Muscle layer of colon (tissue), 2 donors: ENCODE results near the gene LRRK1.

Experiments used
- H3K27ac ChIP-seq: one replicate; pipeline ENCODE4 v1.7.0; 2013; ENCODE audit warnings: low read depth, mild to moderate bottlenecking, low read length, moderate library complexity
- H3K27me3 ChIP-seq, 2 donors: one replicate each; pipeline ENCODE4 v1.7.0; 2013; ENCODE audit warnings: low read length in 2 of 2, mild to moderate bottlenecking in 2 of 2; ENCODE audit not compliant: insufficient read depth in 2 of 2, control insufficient read depth in 1 of 2
- H3K36me3 ChIP-seq: one replicate; pipeline ENCODE4 v1.7.0; 2013; ENCODE audit warnings: mild to moderate bottlenecking, low read length; ENCODE audit not compliant: insufficient read depth
- H3K4me1 ChIP-seq: one replicate; pipeline ENCODE4 v1.7.0; 2013; ENCODE audit warnings: mild to moderate bottlenecking, low read length; ENCODE audit not compliant: insufficient read depth
- H3K4me3 ChIP-seq, 2 donors: one replicate each; pipeline ENCODE4 v1.7.0; 2013; ENCODE audit warnings: low read length in 2 of 2, low read depth in 1 of 2, mild to moderate bottlenecking in 1 of 2, moderate library complexity in 1 of 2
- H3K9ac ChIP-seq: one replicate; pipeline ENCODE4 v1.7.0; 2013; ENCODE audit warnings: low read length
- H3K9me3 ChIP-seq: one replicate; pipeline ENCODE4 v1.7.0; 2013; ENCODE audit warnings: mild to moderate bottlenecking, low read length
- donor health status: abdominal sarcoma.
- donor health status: Adenocarcinoma of cecum.

LRRK1 gene

DNA sequence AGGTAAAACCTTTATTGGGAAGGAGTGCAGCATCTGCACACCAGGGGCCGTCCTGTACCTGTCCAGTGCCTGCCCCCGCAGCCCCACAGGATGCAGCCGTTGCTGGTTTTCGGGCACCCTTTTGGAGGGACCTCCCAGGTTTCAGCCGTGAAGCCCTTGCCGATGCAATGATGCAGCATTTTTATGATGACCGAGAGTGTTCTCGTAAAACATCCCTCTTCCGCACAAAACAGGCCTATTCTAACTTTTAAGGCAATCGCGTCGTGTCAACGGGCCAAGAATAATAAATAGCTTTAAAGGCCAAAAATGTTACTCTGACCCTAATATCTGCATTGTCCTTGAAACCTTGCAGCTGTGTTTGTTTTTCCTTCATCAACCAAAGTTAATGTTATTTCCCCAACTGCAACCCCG, 126.1 kb downstream of the LRRK1 start:
- Histone ChIP-seq H3K4me1 (peaks cover 4% of the 10 kb centered on the region), H3K9ac (no peak overlapping the region), H3K4me3 (no peak overlapping the region), H3K36me3 (peaks cover 9% of the 10 kb centered on the region), H3K9me3 (no peaks in the 10 kb centered on the region), H3K27me3 (no peaks in the 10 kb centered on the region), H3K27ac (no peak overlapping the region)

- Histone ChIP-seq H3K27ac (no peak overlapping the region), H3K9me3 (no peaks in the 10 kb centered on the region), H3K9ac (no peak overlapping the region), H3K36me3 (peaks cover 9% of the 10 kb centered on the region), H3K4me3 (no peak overlapping the region), H3K27me3 (no peaks in the 10 kb centered on the region), H3K4me1 (peaks cover 4% of the 10 kb centered on the region)
Measured at GRCh38 chr15:101045835-101046691, 126.9 kb downstream of the LRRK1 start.

DNA sequence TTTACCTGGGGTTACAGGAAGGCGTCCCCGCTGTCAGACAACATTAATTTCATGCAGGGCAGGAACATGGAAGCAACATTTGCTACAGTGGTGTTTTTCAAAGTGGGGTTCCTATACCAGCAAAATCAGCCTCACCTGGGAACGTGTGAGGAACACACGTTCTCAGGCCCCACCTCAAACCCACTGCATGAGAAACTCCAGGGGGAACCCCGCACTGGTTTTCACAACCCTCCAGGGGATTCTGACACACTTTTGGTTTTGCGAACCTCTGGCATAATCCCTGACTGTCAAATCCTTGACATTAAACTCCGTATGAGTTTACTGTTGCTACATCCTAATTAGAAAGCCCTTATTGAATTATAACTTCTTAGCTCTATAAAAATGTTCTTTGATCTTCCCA, 127.7 kb downstream of the LRRK1 start:
- no peak overlapping the region for H3K4me3 ChIP-seq
- H3K9ac ChIP-seq, result no peak overlapping the region
- H3K27ac ChIP-seq, result no peak overlapping the region
- no peaks in the 10 kb centered on the region for H3K9me3 ChIP-seq
- H3K36me3 ChIP-seq, result peaks cover 9% of the 10 kb centered on the region
- peaks cover 4% of the 10 kb centered on the region for H3K4me1 ChIP-seq
- H3K27me3 ChIP-seq, result no peaks in the 10 kb centered on the region

DNA sequence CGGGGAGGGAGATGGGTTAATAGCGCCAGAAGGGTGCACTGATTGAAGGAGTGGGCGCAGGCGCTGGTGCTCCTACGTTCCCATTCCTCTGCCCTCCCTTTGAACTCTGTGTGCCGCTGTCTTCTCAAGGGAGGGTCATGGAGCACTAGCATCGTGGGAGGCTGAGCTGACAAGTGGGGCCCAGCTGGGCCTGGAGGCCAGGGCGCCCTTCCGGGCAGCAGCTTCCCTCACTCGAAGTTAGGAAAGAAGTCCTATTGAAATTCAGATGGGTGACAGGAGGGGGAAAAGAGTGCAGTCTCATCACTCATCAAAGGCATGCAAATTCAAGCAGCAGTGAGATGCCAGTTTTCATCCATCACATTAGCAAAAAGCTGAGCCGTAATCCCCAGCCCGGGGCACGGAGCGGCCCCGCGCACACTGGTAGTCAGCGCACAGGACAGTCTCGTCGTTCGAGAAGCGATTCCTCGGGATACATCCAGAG, 128.2 kb downstream of the LRRK1 start:
- Histone ChIP-seq H3K27me3 (no peaks in the 10 kb centered on the region), H3K4me3 (no peak overlapping the region), H3K9ac (no peak overlapping the region), H3K27ac (no peak overlapping the region), H3K36me3 (peaks cover 11% of the 10 kb centered on the region), H3K4me1 (peaks cover 4% of the 10 kb centered on the region), H3K9me3 (no peaks in the 10 kb centered on the region)

DNA sequence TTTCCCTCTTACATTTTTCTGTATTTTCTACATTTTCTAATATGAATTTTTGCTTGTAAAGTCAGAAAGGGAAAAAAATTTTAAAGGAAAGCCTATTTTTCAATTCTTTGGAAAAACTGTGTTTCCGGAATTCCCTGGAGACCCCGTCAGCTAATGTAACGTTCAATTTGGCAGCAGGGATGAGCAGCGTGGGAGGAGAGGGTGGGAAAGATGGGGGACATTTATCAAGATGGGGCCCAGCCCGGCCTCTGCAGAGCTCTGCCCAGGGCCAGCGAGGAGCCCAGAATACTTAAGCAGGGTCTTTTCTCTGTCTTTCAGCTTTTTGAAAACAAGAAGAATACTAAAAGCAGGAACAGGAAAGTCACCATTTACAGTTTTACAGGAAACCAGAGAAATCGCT, 129.0 kb downstream of the LRRK1 start:
- Histone ChIP-seq H3K9me3 (no peaks in the 10 kb centered on the region), H3K36me3 (peaks cover 7% of the 10 kb centered on the region), H3K27ac (no peak overlapping the region), H3K27me3 (no peaks in the 10 kb centered on the region), H3K4me3 (no peak overlapping the region), H3K9ac (no peak overlapping the region), H3K4me1 (peaks cover 4% of the 10 kb centered on the region)

- Histone ChIP-seq H3K27ac (no peak overlapping the region), H3K4me3 (no peak overlapping the region), H3K9me3 (no peaks in the 10 kb centered on the region), H3K27me3 (no peaks in the 10 kb centered on the region), H3K36me3 (peaks cover 7% of the 10 kb centered on the region), H3K4me1 (peaks cover 4% of the 10 kb centered on the region), H3K9ac (no peak overlapping the region)
Measured at GRCh38 chr15:101048581-101049030, 129.4 kb downstream of the LRRK1 start.

- Histone ChIP-seq H3K4me3 (no peak overlapping the region), H3K36me3 (peaks cover 4% of the 10 kb centered on the region), H3K27me3 (no peaks in the 10 kb centered on the region), H3K4me1 (peaks cover 4% of the 10 kb centered on the region), H3K9me3 (no peaks in the 10 kb centered on the region), H3K27ac (no peak overlapping the region), H3K9ac (no peak overlapping the region)
Measured at GRCh38 chr15:101049282-101049681, 130.1 kb downstream of the LRRK1 start.

- peaks cover 4% of the 10 kb centered on the region for H3K4me1 ChIP-seq
- H3K27ac ChIP-seq, result no peak overlapping the region
- H3K9me3 ChIP-seq, result no peaks in the 10 kb centered on the region
- no peak overlapping the region for H3K4me3 ChIP-seq
- H3K9ac ChIP-seq, result no peak overlapping the region
- H3K36me3 ChIP-seq, result peaks cover 4% of the 10 kb centered on the region
- no peaks in the 10 kb centered on the region for H3K27me3 ChIP-seq
Measured at GRCh38 chr15:101049856-101050622, 130.9 kb downstream of the LRRK1 start.

- peaks cover 11% of the 10 kb centered on the region for H3K36me3 ChIP-seq
Measured at GRCh38 chr15:101050623-101051290, 131.6 kb downstream of the LRRK1 start.

GRCh38 chr15:101051291-101052030, 132.3 kb downstream of the LRRK1 start:
- H3K4me1 ChIP-seq, result no peaks in the 10 kb centered on the region
- no peak overlapping the region for H3K9ac ChIP-seq
- H3K4me3 ChIP-seq, result no peak overlapping the region
- H3K27ac ChIP-seq, result no peak overlapping the region
- H3K27me3 ChIP-seq, result no peaks in the 10 kb centered on the region
- no peaks in the 10 kb centered on the region for H3K9me3 ChIP-seq
- H3K36me3 ChIP-seq, result peaks cover 16% of the 10 kb centered on the region

More at GRCh38 chr15:101050623-101051290, 131.6 kb downstream of the LRRK1 start:
- Histone ChIP-seq H3K4me1 (peaks cover 2% of the 10 kb centered on the region), H3K27ac (no peak overlapping the region), H3K9me3 (no peaks in the 10 kb centered on the region), H3K4me3 (no peak overlapping the region), H3K9ac (no peak overlapping the region), H3K27me3 (no peaks in the 10 kb centered on the region)
